ENCODE measurements around the gene FCHSD2. TPM values are rescaled to one million over a fixed set of nuclear protein-coding genes. Genes with fewer than 3 reads are reported as not detected.

The FCHSD2 gene
- polyA plus RNA-seq, 3 donors: 14.5 to 43.5 (median 16.6) TPM

DNA sequence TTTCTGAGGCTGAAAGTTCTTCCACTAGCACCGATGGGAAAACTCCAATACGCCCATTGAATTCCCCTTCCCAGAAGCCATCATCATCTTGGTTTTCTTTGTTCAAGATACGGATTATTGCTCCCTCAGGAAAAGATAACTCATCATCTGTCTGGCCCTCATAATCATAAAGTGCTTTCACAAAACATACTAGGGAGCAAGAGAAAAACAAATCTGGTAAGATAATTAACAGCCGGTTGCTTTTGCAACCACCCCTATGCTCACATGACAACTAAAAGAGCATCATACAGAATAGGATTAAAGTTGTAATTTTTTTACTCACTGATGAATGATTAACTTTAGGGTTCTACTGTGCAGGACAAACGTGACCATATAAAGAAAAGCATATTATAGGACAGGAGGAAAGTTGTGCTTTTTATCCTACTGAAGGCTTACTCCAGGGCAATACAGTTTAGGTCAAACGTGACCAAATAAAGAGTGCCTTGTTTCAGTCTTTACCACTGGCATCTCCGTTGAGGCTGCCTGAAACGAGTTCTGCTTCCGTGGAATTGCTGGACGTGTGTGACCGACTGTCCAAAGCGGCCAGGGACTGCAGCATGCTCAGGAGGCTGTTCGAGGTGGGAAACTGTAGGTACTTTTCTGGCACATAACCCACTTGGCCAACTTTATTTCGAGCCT is 299.3 kb downstream of the FCHSD2 start:
- H3K4me3 Mint-ChIP-seq: no peak overlapping the region
- intact Hi-C loops (cut with micrococcal nuclease): no loop called here
- H3K9me3 Mint-ChIP-seq: no peaks in the 10 kb centered on the region
- peak overlapping the region in 1 of 2 donors; percentile 14 for H3K27ac ChIP-seq (ENCODE audit: low read depth in 1 of 2, low read length in 2 of 2)
- H3K4me2 ChIP-seq (replicated peaks; ENCODE audit: extremely low read depth, low read length, poor library complexity, severe bottlenecking): no peak overlapping the region
- H3K9ac ChIP-seq (ENCODE audit: insufficient read depth, low read length, poor library complexity, severe bottlenecking): no peak overlapping the region
- no peak overlapping the region for H3K4me3 ChIP-seq (replicated peaks in 1 of 3; ENCODE audit: low read depth in 2 of 3, low read length in 3 of 3)
- no peaks in the 10 kb centered on the region for H3K9me3 ChIP-seq (replicated peaks in 1 of 2; ENCODE audit: control insufficient read depth in 1 of 2, insufficient read depth in 1 of 2, low read length in 2 of 2)
- H3K36me3 Mint-ChIP-seq: peaks cover 81 to 91% of the 10 kb centered on the region in 2 donors
- H2AFZ ChIP-seq (ENCODE audit: insufficient read depth, low read depth, low read length, poor library complexity, severe bottlenecking): no peak overlapping the region
- H4K20me1 ChIP-seq (ENCODE audit: insufficient read depth, low read length): peaks cover 6% of the 10 kb centered on the region
- peak overlapping the region in 1 of 7 donors; percentile 4 for H3K27ac Mint-ChIP-seq
- peaks cover 78 to 100% of the 10 kb centered on the region in 2 donors for H3K36me3 ChIP-seq (replicated peaks in 1 of 2; ENCODE audit: control insufficient read depth in 1 of 2, insufficient read depth in 2 of 2, low read length in 2 of 2)
- H3K27me3 ChIP-seq (ENCODE audit: control insufficient read depth in 2 of 2, insufficient read depth in 2 of 2, low read length in 2 of 2): no peaks in the 10 kb centered on the region
- WGBS (ENCODE audit: insufficient coverage): 97% methylated on average over 11 of the region's 14 CpGs
- H3K79me2 ChIP-seq (ENCODE audit: insufficient read depth, low read length): no peaks in the 10 kb centered on the region
- no peaks in the 10 kb centered on the region for H3K4me1 ChIP-seq (ENCODE audit: control insufficient read depth in 1 of 2, insufficient read depth in 2 of 2, low read length in 2 of 2)
- TF ChIP-seq, protein P1, sequence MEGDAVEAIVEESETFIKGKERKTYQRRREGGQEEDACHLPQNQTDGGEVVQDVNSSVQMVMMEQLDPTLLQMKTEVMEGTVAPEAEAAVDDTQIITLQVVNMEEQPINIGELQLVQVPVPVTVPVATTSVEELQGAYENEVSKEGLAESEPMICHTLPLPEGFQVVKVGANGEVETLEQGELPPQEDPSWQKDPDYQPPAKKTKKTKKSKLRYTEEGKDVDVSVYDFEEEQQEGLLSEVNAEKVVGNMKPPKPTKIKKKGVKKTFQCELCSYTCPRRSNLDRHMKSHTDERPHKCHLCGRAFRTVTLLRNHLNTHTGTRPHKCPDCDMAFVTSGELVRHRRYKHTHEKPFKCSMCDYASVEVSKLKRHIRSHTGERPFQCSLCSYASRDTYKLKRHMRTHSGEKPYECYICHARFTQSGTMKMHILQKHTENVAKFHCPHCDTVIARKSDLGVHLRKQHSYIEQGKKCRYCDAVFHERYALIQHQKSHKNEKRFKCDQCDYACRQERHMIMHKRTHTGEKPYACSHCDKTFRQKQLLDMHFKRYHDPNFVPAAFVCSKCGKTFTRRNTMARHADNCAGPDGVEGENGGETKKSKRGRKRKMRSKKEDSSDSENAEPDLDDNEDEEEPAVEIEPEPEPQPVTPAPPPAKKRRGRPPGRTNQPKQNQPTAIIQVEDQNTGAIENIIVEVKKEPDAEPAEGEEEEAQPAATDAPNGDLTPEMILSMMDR (IDR thresholded peaks at IDR 0.05): no peak
- DNase-seq: no peak
- H3K27me3 Mint-ChIP-seq (ENCODE audit: low read depth in 3 of 3): peaks cover 0 to 2% (median 1%) of the 10 kb centered on the region in 3 donors
- H3K4me1 Mint-ChIP-seq: no peaks in the 10 kb centered on the region

DNA sequence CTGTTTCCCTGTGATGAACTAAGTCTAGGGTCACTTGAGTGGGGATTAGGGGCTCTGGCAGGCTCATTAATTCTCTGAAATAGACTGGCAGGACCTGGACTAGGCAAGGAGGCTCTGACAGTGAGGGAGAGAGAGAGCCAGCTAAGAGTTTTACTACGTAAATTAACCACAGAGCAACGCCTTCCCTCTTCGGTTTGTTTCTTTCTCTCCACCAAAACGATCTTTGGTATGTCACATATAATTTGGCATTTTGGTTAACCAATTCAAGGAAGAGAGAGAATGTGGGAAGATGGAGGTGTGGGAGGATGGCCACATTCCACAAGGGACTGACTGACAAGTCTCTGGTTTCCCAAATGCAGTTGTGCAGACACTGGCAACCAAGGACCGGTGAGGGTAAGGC is 300.0 kb downstream of the FCHSD2 start:
- H3K36me3 ChIP-seq (replicated peaks in 1 of 2; ENCODE audit: control insufficient read depth in 1 of 2, insufficient read depth in 2 of 2, low read length in 2 of 2): peaks cover 76 to 100% of the 10 kb centered on the region in 2 donors
- TF ChIP-seq, protein P1 (IDR thresholded peaks at IDR 0.05): no peak
- H3K4me3 ChIP-seq (replicated peaks in 1 of 3; ENCODE audit: low read depth in 2 of 3, low read length in 3 of 3): no peak overlapping the region
- H3K9ac ChIP-seq (ENCODE audit: insufficient read depth, low read length, poor library complexity, severe bottlenecking): no peak overlapping the region
- no peak for DNase-seq
- H4K20me1 ChIP-seq (ENCODE audit: insufficient read depth, low read length): peaks cover 6% of the 10 kb centered on the region
- H3K79me2 ChIP-seq (ENCODE audit: insufficient read depth, low read length): no peaks in the 10 kb centered on the region
- Mint-ChIP-seq H3K36me3 (peaks cover 84 to 93% of the 10 kb centered on the region in 2 donors), H3K9me3 (no peaks in the 10 kb centered on the region), H3K4me3 (no peak overlapping the region), H3K27me3 (ENCODE audit: low read depth in 3 of 3) (peaks cover 0 to 2% (median 1%) of the 10 kb centered on the region in 3 donors), H3K27ac (no peak overlapping the region), H3K4me1 (no peaks in the 10 kb centered on the region)
- no peak overlapping the region for H2AFZ ChIP-seq (ENCODE audit: insufficient read depth, low read depth, low read length, poor library complexity, severe bottlenecking)
- no peak overlapping the region for H3K4me2 ChIP-seq (replicated peaks; ENCODE audit: extremely low read depth, low read length, poor library complexity, severe bottlenecking)
- no peaks in the 10 kb centered on the region for H3K27me3 ChIP-seq (ENCODE audit: control insufficient read depth in 2 of 2, insufficient read depth in 2 of 2, low read length in 2 of 2)
- H3K27ac ChIP-seq (ENCODE audit: low read depth in 1 of 2, low read length in 2 of 2): no peak overlapping the region
- no peaks in the 10 kb centered on the region for H3K9me3 ChIP-seq (replicated peaks in 1 of 2; ENCODE audit: control insufficient read depth in 1 of 2, insufficient read depth in 1 of 2, low read length in 2 of 2)
- 100% methylated on average over 1 of the region's 5 CpGs for WGBS (ENCODE audit: insufficient coverage)
- no peaks in the 10 kb centered on the region for H3K4me1 ChIP-seq (ENCODE audit: control insufficient read depth in 1 of 2, insufficient read depth in 2 of 2, low read length in 2 of 2)
- intact Hi-C loops (cut with micrococcal nuclease): no loop called here

Data from CD14-positive monocyte (primary cell).